ENCODE results near the gene C4orf50.

DNA sequence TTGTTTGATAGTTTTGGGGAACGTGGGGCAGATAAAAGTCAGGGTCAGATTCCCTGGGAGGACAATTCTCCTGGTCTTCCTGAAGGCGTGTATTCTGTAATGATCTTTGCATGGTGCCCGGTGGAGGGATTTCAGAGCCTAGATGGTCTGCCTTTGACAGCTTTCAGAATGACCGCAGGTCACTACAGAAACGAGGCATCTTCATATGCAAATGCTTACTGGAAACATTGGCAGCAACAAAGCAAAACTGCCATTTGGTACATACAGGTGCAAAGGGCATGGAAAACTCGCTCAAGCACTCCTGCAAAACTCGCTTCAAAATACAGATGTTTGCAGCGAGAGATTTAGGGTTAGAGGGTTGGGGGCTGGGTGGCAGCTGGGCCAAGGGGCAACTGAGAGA lies 8.8 kb downstream of the C4orf50 start:
- TF ChIP-seq, protein P1, sequence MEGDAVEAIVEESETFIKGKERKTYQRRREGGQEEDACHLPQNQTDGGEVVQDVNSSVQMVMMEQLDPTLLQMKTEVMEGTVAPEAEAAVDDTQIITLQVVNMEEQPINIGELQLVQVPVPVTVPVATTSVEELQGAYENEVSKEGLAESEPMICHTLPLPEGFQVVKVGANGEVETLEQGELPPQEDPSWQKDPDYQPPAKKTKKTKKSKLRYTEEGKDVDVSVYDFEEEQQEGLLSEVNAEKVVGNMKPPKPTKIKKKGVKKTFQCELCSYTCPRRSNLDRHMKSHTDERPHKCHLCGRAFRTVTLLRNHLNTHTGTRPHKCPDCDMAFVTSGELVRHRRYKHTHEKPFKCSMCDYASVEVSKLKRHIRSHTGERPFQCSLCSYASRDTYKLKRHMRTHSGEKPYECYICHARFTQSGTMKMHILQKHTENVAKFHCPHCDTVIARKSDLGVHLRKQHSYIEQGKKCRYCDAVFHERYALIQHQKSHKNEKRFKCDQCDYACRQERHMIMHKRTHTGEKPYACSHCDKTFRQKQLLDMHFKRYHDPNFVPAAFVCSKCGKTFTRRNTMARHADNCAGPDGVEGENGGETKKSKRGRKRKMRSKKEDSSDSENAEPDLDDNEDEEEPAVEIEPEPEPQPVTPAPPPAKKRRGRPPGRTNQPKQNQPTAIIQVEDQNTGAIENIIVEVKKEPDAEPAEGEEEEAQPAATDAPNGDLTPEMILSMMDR (IDR thresholded peaks at IDR 0.05; ENCODE audit: borderline replicate concordance, extremely low read depth, low read length, poor library complexity, severe bottlenecking) = no peak
- no peak for TF ChIP-seq EZH2 (IDR thresholded peaks at IDR 0.05; ENCODE audit: borderline replicate concordance, low read depth, low read length, severe bottlenecking)

All from DND-41 (cell line).